Neural crest cell (in vitro differentiated cells): Measurements from ENCODE around the gene RAB6D. TPM values are rescaled to one million over a fixed set of nuclear protein-coding genes. Genes with fewer than 3 reads are reported as not detected.
"Not testable (repeated sequence)": the region's sequence is repeated elsewhere in the genome, so short reads cannot be mapped to it uniquely, and the experiment has no call there.

Source experiments
- DNase-seq: peaks from one replicate; pipeline ENCODE4 v3.0.0; 2021; ENCODE audit warnings: low read depth, mixed read lengths, low spot score
- H3K27ac Mint-ChIP-seq: one replicate; pipeline ENCODE4 v1.8.0; 2021; ENCODE audit warnings: mild to moderate bottlenecking, mixed read lengths; ENCODE audit not compliant: unreplicated experiment
- H3K27me3 Mint-ChIP-seq: 2 replicates; pipeline ENCODE4 v1.8.0; 2021; ENCODE audit warnings: low read depth, mild to moderate bottlenecking, mixed read lengths
- H3K36me3 Mint-ChIP-seq: 2 replicates; pipeline ENCODE4 v1.8.0; 2021; ENCODE audit warnings: low read depth, mild to moderate bottlenecking, mixed read lengths
- H3K4me1 Mint-ChIP-seq: 2 replicates; pipeline ENCODE4 v1.8.0; 2021; ENCODE audit warnings: mixed read lengths
- H3K4me3 Mint-ChIP-seq: one replicate; pipeline ENCODE4 v1.8.0; 2021; ENCODE audit warnings: mild to moderate bottlenecking, mixed read lengths
- H3K9me3 Mint-ChIP-seq: 2 replicates; pipeline ENCODE4 v1.8.0; 2021; ENCODE audit warnings: mixed read lengths
- CTCF ChIP-seq: fragments of 200-600 bp; sonication (generic); conservative IDR thresholded peaks from 2 replicates; pipeline ENCODE4 v1.5.0; 2021; ENCODE audit warnings: antibody characterized with exemption, mild to moderate bottlenecking
- total RNA-seq: library from RNA; stranded (reverse); gene quantifications from 2 replicates; pipeline ENCODE4 v1.2.1, GENCODE V29; 2021

RAB6D gene
- total RNA-seq, 1 donor from 2014 or later, result 0.42 TPM

GRCh38 chr2:131402320-131403039 lies 38.5 kb upstream of the RAB6D start:
- TF ChIP-seq CTCF, result no peak
- peaks cover 6% of the 10 kb centered on the region for H3K27me3 Mint-ChIP-seq
- H3K9me3 Mint-ChIP-seq, result no peaks in the 10 kb centered on the region
- H3K36me3 Mint-ChIP-seq, result no peaks in the 10 kb centered on the region
- no peak for DNase-seq
- no peak overlapping the region for H3K4me3 Mint-ChIP-seq
- H3K4me1 Mint-ChIP-seq, result peaks cover 7% of the 10 kb centered on the region
- no peak overlapping the region for H3K27ac Mint-ChIP-seq

GRCh38 chr2:131400849-131401248 lies 36.9 kb upstream of the RAB6D start:
- H3K27me3 Mint-ChIP-seq, result peaks cover 6% of the 10 kb centered on the region
- no peak for DNase-seq

GRCh38 chr2:131400441-131400840 lies 36.5 kb upstream of the RAB6D start:
- H3K27ac Mint-ChIP-seq, H3K27me3 Mint-ChIP-seq: not testable (repeated sequence)

More at GRCh38 chr2:131400849-131401248, 36.9 kb upstream of the RAB6D start:
- Mint-ChIP-seq H3K27ac (no peak overlapping the region), H3K4me3 (no peak overlapping the region), H3K4me1 (peaks cover 12% of the 10 kb centered on the region), H3K9me3 (no peaks in the 10 kb centered on the region), H3K36me3 (no peaks in the 10 kb centered on the region)
- TF ChIP-seq CTCF, result no peak

GRCh38 chr2:131396209-131396608 lies 32.2 kb upstream of the RAB6D start:
- not testable (repeated sequence) for H3K9me3 Mint-ChIP-seq, DNase-seq, H3K27ac Mint-ChIP-seq, H3K27me3 Mint-ChIP-seq, H3K36me3 Mint-ChIP-seq, H3K4me3 Mint-ChIP-seq
- peaks cover 11% of the 10 kb centered on the region for H3K4me1 Mint-ChIP-seq

More at GRCh38 chr2:131400441-131400840, 36.5 kb upstream of the RAB6D start:
- DNase-seq, H3K4me3 Mint-ChIP-seq, H3K36me3 Mint-ChIP-seq, H3K9me3 Mint-ChIP-seq: not testable (repeated sequence)
- H3K4me1 Mint-ChIP-seq, result peaks cover 12% of the 10 kb centered on the region

GRCh38 chr2:131395024-131395645 lies 31.2 kb upstream of the RAB6D start:
- not testable (repeated sequence) for H3K27me3 Mint-ChIP-seq, H3K4me3 Mint-ChIP-seq, DNase-seq, H3K36me3 Mint-ChIP-seq, H3K9me3 Mint-ChIP-seq
- peaks cover 11% of the 10 kb centered on the region for H3K4me1 Mint-ChIP-seq
- peak overlapping the region; percentile 81 for H3K27ac Mint-ChIP-seq

- peak; percentile 28 for DNase-seq
These were observed 30.4 kb upstream of the RAB6D start for GRCh38 chr2:131394147-131394931.

GRCh38 chr2:131391953-131392352 lies 28.0 kb upstream of the RAB6D start:
- H3K4me1 Mint-ChIP-seq, H3K4me3 Mint-ChIP-seq, DNase-seq, H3K9me3 Mint-ChIP-seq, H3K27me3 Mint-ChIP-seq, H3K27ac Mint-ChIP-seq, H3K36me3 Mint-ChIP-seq: not testable (repeated sequence)

More at GRCh38 chr2:131394147-131394931, 30.4 kb upstream of the RAB6D start:
- TF ChIP-seq CTCF, result no peak
- Mint-ChIP-seq H3K4me1 (peaks cover 11% of the 10 kb centered on the region), H3K27ac (no peak overlapping the region), H3K4me3 (no peak overlapping the region), H3K27me3 (no peaks in the 10 kb centered on the region), H3K36me3 (no peaks in the 10 kb centered on the region), H3K9me3 (no peaks in the 10 kb centered on the region)

GRCh38 chr2:131391471-131391870 lies 27.5 kb upstream of the RAB6D start:
- DNase-seq, H3K36me3 Mint-ChIP-seq, H3K4me1 Mint-ChIP-seq, H3K27ac Mint-ChIP-seq, H3K27me3 Mint-ChIP-seq, H3K4me3 Mint-ChIP-seq, H3K9me3 Mint-ChIP-seq: not testable (repeated sequence)

GRCh38 chr2:131390495-131391130 lies 26.6 kb upstream of the RAB6D start:
- not testable (repeated sequence) for H3K27ac Mint-ChIP-seq, H3K27me3 Mint-ChIP-seq, H3K36me3 Mint-ChIP-seq, H3K9me3 Mint-ChIP-seq, H3K4me3 Mint-ChIP-seq, H3K4me1 Mint-ChIP-seq, DNase-seq
